HG02588 (cell line): ENCODE results near the gene CDC34.
A peak's percentile ranks its signal among the peaks of the same experiment; 100 is the strongest.
"Not testable (repeated sequence)": the region's sequence is repeated elsewhere in the genome, so short reads cannot be mapped to it uniquely, and the experiment has no call there.

Source experiments
- ATAC-seq: cut with Tn5 transposase; IDR thresholded peaks from one replicate; pipeline ENCODE4 v1.9.1; 2021; ENCODE audit warnings: mild to moderate bottlenecking, moderate library complexity; ENCODE audit not compliant: unreplicated experiment

CDC34 gene

GRCh38 chr19:572140-572742 lies 40.7 kb downstream of the CDC34 start, which contains the start of gene BSG:
Gene BSG (plus strand): TSS chr19:572596. CDS start chr19:572635, 39 bp downstream.
- peak; percentile 69 for ATAC-seq

GRCh38 chr19:572743-573518 lies 41.4 kb downstream of the CDC34 start:
- ATAC-seq = peak; percentile 24

- no peak for ATAC-seq
These were observed 41.9 kb downstream of the CDC34 start for GRCh38 chr19:573519-573825.

- ATAC-seq = no peak
These were observed 43.3 kb downstream of the CDC34 start for GRCh38 chr19:574658-575526.

GRCh38 chr19:575527-576506 lies 44.3 kb downstream of the CDC34 start:
- no peak for ATAC-seq

GRCh38 chr19:576768-577438 lies 45.3 kb downstream of the CDC34 start:
- ATAC-seq = no peak

GRCh38 chr19:577439-578392 lies 46.2 kb downstream of the CDC34 start:
- no peak for ATAC-seq

GRCh38 chr19:579111-579841 lies 47.7 kb downstream of the CDC34 start:
- ATAC-seq = no peak

GRCh38 chr19:579842-580155 lies 48.2 kb downstream of the CDC34 start:
- ATAC-seq = no peak

- ATAC-seq = no peak
These were observed 48.8 kb downstream of the CDC34 start for GRCh38 chr19:580274-580835.

GRCh38 chr19:581399-582111 lies 50.0 kb downstream of the CDC34 start:
- no peak for ATAC-seq

- no peak for ATAC-seq
These were observed 51.1 kb downstream of the CDC34 start for GRCh38 chr19:582497-583197.

GRCh38 chr19:583198-583967 lies 51.8 kb downstream of the CDC34 start:
- ATAC-seq = no peak

GRCh38 chr19:583968-584239 lies 52.3 kb downstream of the CDC34 start:
- ATAC-seq = no peak

- ATAC-seq = no peak
These were observed 52.9 kb downstream of the CDC34 start for GRCh38 chr19:584240-585001.

- ATAC-seq = not testable (repeated sequence)
These were observed 53.6 kb downstream of the CDC34 start for GRCh38 chr19:585146-585545.
